ENCODE results near the gene WNT8A.

The WNT8A gene

GRCh38 chr5:138132543-138132942, 48.7 kb downstream of the WNT8A start:
- Histone ChIP-seq H2BK12ac (ENCODE audit: low read length in 2 of 2) (no peak overlapping the region), H3K36me3 (ENCODE audit: control insufficient read depth in 1 of 2, insufficient read depth in 2 of 2, low read depth in 1 of 2, low read length in 2 of 2) (no peaks in the 10 kb centered on the region), H2BK120ac (ENCODE audit: low read depth, low read length) (no peak overlapping the region), H3K27ac (ENCODE audit: low read length, poor library complexity, severe bottlenecking) (no peak overlapping the region), H3K18ac (ENCODE audit: low read depth in 1 of 2, low read length in 2 of 2) (no peak overlapping the region), H3K9me3 (ENCODE audit: control insufficient read depth, low read length) (no peaks in the 10 kb centered on the region), H2AFZ (ENCODE audit: low read depth, low read length) (no peak overlapping the region), H2AK5ac (ENCODE audit: low read length, severe bottlenecking) (no peak overlapping the region), H2BK5ac (ENCODE audit: low read depth, low read length, poor library complexity, severe bottlenecking) (no peak overlapping the region), H3K4me3 (ENCODE audit: insufficient read depth in 1 of 2, low read depth in 1 of 2, low read length in 2 of 2) (no peak overlapping the region), H3K4me1 (ENCODE audit: control insufficient read depth, insufficient read depth, low read depth, low read length) (no peaks in the 10 kb centered on the region), H4K8ac (ENCODE audit: low read length) (no peak overlapping the region), H3K27me3 (ENCODE audit: control insufficient read depth in 1 of 2, insufficient read depth in 1 of 2, low read length in 2 of 2) (no peaks in the 10 kb centered on the region), H3K23ac (ENCODE audit: low read length in 2 of 2) (no peak overlapping the region), H3K4me2 (ENCODE audit: low read length, poor library complexity, severe bottlenecking) (no peak overlapping the region), H4K91ac (ENCODE audit: low read length) (no peak overlapping the region), H3K14ac (ENCODE audit: low read length in 2 of 2) (no peak overlapping the region), H2BK15ac (ENCODE audit: low read depth, poor library complexity, severe bottlenecking) (no peak overlapping the region), H3K4ac (ENCODE audit: low read depth in 1 of 2, low read length in 2 of 2) (no peak overlapping the region), H3K79me1 (replicated peaks; ENCODE audit: low read length, poor library complexity, severe bottlenecking) (no peaks in the 10 kb centered on the region), H3K9ac (ENCODE audit: low read length) (peak overlapping the region; percentile 47)
- WGBS: 78% methylated on average over 4 of the region's 7 CpGs
- DNase-seq: no peak

- Histone ChIP-seq H3K9me3 (ENCODE audit: control insufficient read depth, low read length) (no peaks in the 10 kb centered on the region), H3K4me3 (ENCODE audit: insufficient read depth in 1 of 2, low read depth in 1 of 2, low read length in 2 of 2) (peak within 1 kb of the TSS; percentile 60 to 81), H3K79me1 (replicated peaks; ENCODE audit: low read length, poor library complexity, severe bottlenecking) (no peaks in the 10 kb centered on the region), H3K36me3 (ENCODE audit: control insufficient read depth in 1 of 2, insufficient read depth in 2 of 2, low read depth in 1 of 2, low read length in 2 of 2) (no peaks in the 10 kb centered on the region), H3K23ac (ENCODE audit: low read length in 2 of 2) (no peak within 1 kb of the TSS), H4K8ac (ENCODE audit: low read length) (peak within 1 kb of the TSS; percentile 69), H2BK15ac (ENCODE audit: low read depth, poor library complexity, severe bottlenecking) (no peak within 1 kb of the TSS), H2AK5ac (ENCODE audit: low read length, severe bottlenecking) (no peak within 1 kb of the TSS), H3K4me2 (ENCODE audit: low read length, poor library complexity, severe bottlenecking) (peak within 1 kb of the TSS; percentile 62), H3K4ac (ENCODE audit: low read depth in 1 of 2, low read length in 2 of 2) (no peak within 1 kb of the TSS), H3K9ac (ENCODE audit: low read length) (peak within 1 kb of the TSS; percentile 82), H2BK120ac (ENCODE audit: low read depth, low read length) (no peak within 1 kb of the TSS), H3K27ac (ENCODE audit: low read length, poor library complexity, severe bottlenecking) (no peak within 1 kb of the TSS), H3K4me1 (ENCODE audit: control insufficient read depth, insufficient read depth, low read depth, low read length) (no peaks in the 10 kb centered on the region), H3K27me3 (ENCODE audit: control insufficient read depth in 1 of 2, insufficient read depth in 1 of 2, low read length in 2 of 2) (no peaks in the 10 kb centered on the region), H4K91ac (ENCODE audit: low read length) (no peak within 1 kb of the TSS), H3K14ac (ENCODE audit: low read length in 2 of 2) (no peak within 1 kb of the TSS), H3K18ac (ENCODE audit: low read depth in 1 of 2, low read length in 2 of 2) (no peak within 1 kb of the TSS), H2BK5ac (ENCODE audit: low read depth, low read length, poor library complexity, severe bottlenecking) (no peak within 1 kb of the TSS), H2AFZ (ENCODE audit: low read depth, low read length) (peak within 1 kb of the TSS; percentile 84), H2BK12ac (ENCODE audit: low read length in 2 of 2) (no peak within 1 kb of the TSS)
- WGBS: 12% methylated on average over 31 of the region's 31 CpGs
- peak; percentile 63 for DNase-seq
Measured at GRCh38 chr5:138138949-138139780, 55.3 kb downstream of the WNT8A start, which contains the start of gene NME5. Gene NME5 (minus strand): TSS chr5:138139428. CDS start chr5:138138780, 648 bp downstream.

- H3K4me1 ChIP-seq (ENCODE audit: control insufficient read depth, insufficient read depth, low read depth, low read length): no peaks in the 10 kb centered on the region
Measured at GRCh38 chr5:138139781-138140090, 55.9 kb downstream of the WNT8A start.

GRCh38 chr5:138140268-138140667, 56.4 kb downstream of the WNT8A start:
- no peak overlapping the region for H3K14ac ChIP-seq (ENCODE audit: low read length in 2 of 2)
- H2BK5ac ChIP-seq (ENCODE audit: low read depth, low read length, poor library complexity, severe bottlenecking): no peak overlapping the region
- no peak for DNase-seq
- no peaks in the 10 kb centered on the region for H3K79me1 ChIP-seq (replicated peaks; ENCODE audit: low read length, poor library complexity, severe bottlenecking)
- H3K18ac ChIP-seq (ENCODE audit: low read depth in 1 of 2, low read length in 2 of 2): no peak overlapping the region
- H3K23ac ChIP-seq (ENCODE audit: low read length in 2 of 2): no peak overlapping the region
- no peak overlapping the region for H3K4me2 ChIP-seq (ENCODE audit: low read length, poor library complexity, severe bottlenecking)
- no peak overlapping the region for H4K91ac ChIP-seq (ENCODE audit: low read length)
- no peak overlapping the region for H3K9ac ChIP-seq (ENCODE audit: low read length)
- H4K8ac ChIP-seq (ENCODE audit: low read length): no peak overlapping the region
- H3K36me3 ChIP-seq (ENCODE audit: control insufficient read depth in 1 of 2, insufficient read depth in 2 of 2, low read depth in 1 of 2, low read length in 2 of 2): no peaks in the 10 kb centered on the region
- 80% methylated on average over 4 of the region's 4 CpGs for WGBS
- H2BK12ac ChIP-seq (ENCODE audit: low read length in 2 of 2): no peak overlapping the region
- no peak overlapping the region for H3K27ac ChIP-seq (ENCODE audit: low read length, poor library complexity, severe bottlenecking)
- no peak overlapping the region for H3K4me3 ChIP-seq (ENCODE audit: insufficient read depth in 1 of 2, low read depth in 1 of 2, low read length in 2 of 2)
- no peak overlapping the region for H3K4ac ChIP-seq (ENCODE audit: low read depth in 1 of 2, low read length in 2 of 2)
- H2AFZ ChIP-seq (ENCODE audit: low read depth, low read length): no peak overlapping the region
- H3K27me3 ChIP-seq (ENCODE audit: control insufficient read depth in 1 of 2, insufficient read depth in 1 of 2, low read length in 2 of 2): no peaks in the 10 kb centered on the region
- no peak overlapping the region for H2BK15ac ChIP-seq (ENCODE audit: low read depth, poor library complexity, severe bottlenecking)
- no peak overlapping the region for H2AK5ac ChIP-seq (ENCODE audit: low read length, severe bottlenecking)
- no peaks in the 10 kb centered on the region for H3K4me1 ChIP-seq (ENCODE audit: control insufficient read depth, insufficient read depth, low read depth, low read length)
- H2BK120ac ChIP-seq (ENCODE audit: low read depth, low read length): no peak overlapping the region
- H3K9me3 ChIP-seq (ENCODE audit: control insufficient read depth, low read length): no peaks in the 10 kb centered on the region

More at GRCh38 chr5:138139781-138140090, 55.9 kb downstream of the WNT8A start:
- no peaks in the 10 kb centered on the region for H3K27me3 ChIP-seq (ENCODE audit: control insufficient read depth in 1 of 2, insufficient read depth in 1 of 2, low read length in 2 of 2)
- no peak overlapping the region for H4K91ac ChIP-seq (ENCODE audit: low read length)
- H3K79me1 ChIP-seq (replicated peaks; ENCODE audit: low read length, poor library complexity, severe bottlenecking): no peaks in the 10 kb centered on the region
- H3K36me3 ChIP-seq (ENCODE audit: control insufficient read depth in 1 of 2, insufficient read depth in 2 of 2, low read depth in 1 of 2, low read length in 2 of 2): no peaks in the 10 kb centered on the region
- no peak for DNase-seq
- H2BK120ac ChIP-seq (ENCODE audit: low read depth, low read length): no peak overlapping the region
- H2BK15ac ChIP-seq (ENCODE audit: low read depth, poor library complexity, severe bottlenecking): no peak overlapping the region
- H3K4ac ChIP-seq (ENCODE audit: low read depth in 1 of 2, low read length in 2 of 2): no peak overlapping the region
- H4K8ac ChIP-seq (ENCODE audit: low read length): no peak overlapping the region
- H3K23ac ChIP-seq (ENCODE audit: low read length in 2 of 2): no peak overlapping the region
- no peak overlapping the region for H2AK5ac ChIP-seq (ENCODE audit: low read length, severe bottlenecking)
- no peak overlapping the region for H3K14ac ChIP-seq (ENCODE audit: low read length in 2 of 2)
- peak overlapping the region; percentile 82 for H3K9ac ChIP-seq (ENCODE audit: low read length)
- no peak overlapping the region for H2BK5ac ChIP-seq (ENCODE audit: low read depth, low read length, poor library complexity, severe bottlenecking)
- no peak overlapping the region for H3K27ac ChIP-seq (ENCODE audit: low read length, poor library complexity, severe bottlenecking)
- WGBS: 52% methylated on average over 2 of the region's 3 CpGs
- no peak overlapping the region for H3K4me2 ChIP-seq (ENCODE audit: low read length, poor library complexity, severe bottlenecking)
- no peak overlapping the region for H2AFZ ChIP-seq (ENCODE audit: low read depth, low read length)
- no peak overlapping the region for H3K18ac ChIP-seq (ENCODE audit: low read depth in 1 of 2, low read length in 2 of 2)
- H3K4me3 ChIP-seq (ENCODE audit: insufficient read depth in 1 of 2, low read depth in 1 of 2, low read length in 2 of 2): no peak overlapping the region
- H2BK12ac ChIP-seq (ENCODE audit: low read length in 2 of 2): no peak overlapping the region
- H3K9me3 ChIP-seq (ENCODE audit: control insufficient read depth, low read length): no peaks in the 10 kb centered on the region

Measured in mesenchymal stem cell (in vitro differentiated cells and primary cell).